Fibroblast of skin of right biceps (primary cell): ENCODE measurements around the gene TMEM39A.

Experiments used
- DNase-seq: peaks from one replicate; pipeline ENCODE4 v3.0.0-alpha.2; 2013

The TMEM39A gene

DNA sequence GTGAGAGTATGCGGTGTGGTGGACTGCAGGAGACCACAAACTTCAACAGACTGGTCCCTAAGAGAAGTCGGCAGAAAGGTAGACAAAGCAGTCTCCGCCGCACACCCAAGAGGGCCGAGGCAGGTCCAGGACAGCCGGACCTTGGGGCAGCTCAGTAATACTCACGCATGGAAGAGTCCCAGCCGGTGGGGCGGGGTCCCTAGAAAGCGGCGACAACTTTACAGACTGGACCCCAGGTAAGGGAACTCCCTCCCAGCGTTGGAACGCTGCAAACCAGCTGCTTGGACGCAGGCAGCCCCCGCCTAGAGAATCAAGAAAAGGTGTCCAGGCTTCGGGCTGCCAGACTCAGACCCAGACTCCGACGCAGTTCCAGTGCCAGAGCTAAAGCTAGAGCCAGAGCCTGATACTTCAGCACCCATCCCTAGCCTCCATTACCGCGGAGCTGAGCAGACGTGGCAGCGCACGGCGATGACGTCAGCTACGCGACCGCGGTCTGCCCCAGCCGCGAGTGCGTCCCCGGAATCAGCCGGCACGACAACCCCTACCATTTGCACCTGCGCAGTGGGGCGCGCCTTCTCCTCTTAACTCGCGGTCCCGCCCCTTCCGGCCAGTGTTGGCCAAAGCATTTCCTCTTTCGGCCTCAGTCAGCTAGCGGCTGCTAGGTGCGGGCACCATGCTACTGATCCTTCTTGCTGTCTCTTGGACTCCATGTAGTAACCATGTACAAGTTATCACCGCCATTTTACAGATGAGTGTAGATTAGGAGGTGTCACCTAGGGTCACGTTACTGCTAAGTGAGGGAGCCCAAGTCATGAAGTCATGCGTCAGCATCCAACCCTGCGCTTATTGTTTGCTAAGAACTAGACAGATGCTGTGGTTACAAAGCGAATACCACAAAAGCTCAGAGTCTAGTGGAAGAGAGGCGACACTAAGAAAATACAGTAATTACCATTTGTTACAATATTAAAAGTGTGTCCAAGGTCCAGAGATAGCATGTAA, at the start of gene TMEM39A:
TMEM39A (minus strand) TSS at position 445 of the 999 bp plus-strand sequence. CDS start 1,541 bp downstream, outside the sequence.
- DNase-seq, result peak; percentile 98

DNA sequence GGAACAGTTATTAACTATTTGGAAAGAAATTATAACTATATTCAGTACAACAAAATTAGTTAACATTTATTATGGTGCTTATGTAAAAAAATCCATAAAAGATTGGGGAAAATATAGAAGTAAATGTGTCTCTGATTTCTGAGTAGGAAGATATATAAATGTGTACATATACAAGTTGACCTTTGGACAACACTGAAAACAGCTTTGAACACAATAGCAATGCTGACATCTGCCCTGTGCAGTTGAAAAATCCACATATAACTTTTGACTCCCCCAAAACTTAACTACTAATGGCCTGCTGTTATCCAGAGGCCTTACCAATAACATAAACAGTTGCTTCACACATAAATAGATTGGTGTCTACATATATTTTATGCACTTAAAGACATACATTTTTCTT, 47.3 kb upstream of the TMEM39A start:
- DNase-seq, result no peak

DNA sequence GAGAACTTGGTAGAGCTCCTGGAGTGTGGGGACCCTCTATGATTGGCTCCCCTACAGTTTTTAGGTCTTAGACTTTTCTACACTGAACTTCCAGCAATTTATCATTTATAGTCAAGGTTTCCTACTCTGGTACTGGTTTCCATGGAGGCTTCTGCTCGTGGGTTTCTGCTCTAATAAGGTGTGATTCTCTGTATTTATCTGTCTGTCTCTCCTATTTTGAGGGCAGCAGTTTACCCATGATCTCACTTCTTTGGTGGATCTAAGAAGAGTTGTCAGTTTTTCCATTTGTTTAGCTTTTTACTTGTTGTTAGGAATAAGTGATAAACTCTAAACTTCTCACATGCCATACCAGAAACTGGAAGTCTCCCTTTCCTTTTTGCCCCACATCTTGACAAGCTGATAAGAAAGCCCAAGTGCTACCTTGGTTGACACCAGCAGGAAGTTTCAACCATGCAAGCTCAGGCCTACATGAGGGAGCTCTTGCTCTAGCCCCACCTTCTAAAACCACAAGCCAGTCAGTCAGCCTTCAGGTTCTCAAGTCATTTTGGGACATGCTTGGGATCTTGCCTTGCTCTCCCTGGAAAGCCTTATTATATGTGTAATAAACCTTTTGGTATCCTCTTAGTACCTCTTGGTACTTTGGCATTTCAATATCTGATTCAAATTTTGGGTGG, 44.9 kb upstream of the TMEM39A start:
- DNase-seq, result no peak

GRCh38 chr3:119507404-119507803, 44.0 kb upstream of the TMEM39A start:
- DNase-seq, result no peak

GRCh38 chr3:119506631-119507030, 43.2 kb upstream of the TMEM39A start:
- DNase-seq, result no peak

DNA sequence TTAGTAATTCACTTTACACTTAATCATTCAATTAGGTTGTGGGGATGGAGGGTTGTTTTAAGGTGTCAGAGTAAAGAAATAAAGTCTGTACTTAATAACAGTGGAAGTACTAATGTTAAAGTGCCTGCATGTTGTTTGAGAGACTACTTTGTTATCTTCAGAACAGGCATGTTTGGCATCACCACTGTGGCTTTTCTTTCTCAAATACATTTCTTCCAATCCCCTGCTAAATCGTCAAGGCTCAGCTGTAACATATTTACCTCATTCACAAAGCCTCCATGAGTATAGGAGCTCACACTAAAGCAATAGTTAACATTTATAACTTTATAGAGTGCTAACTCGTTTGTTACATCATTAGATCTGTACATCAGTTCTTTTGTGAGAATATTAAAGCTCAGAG, 37.5 kb upstream of the TMEM39A start:
- no peak for DNase-seq

DNA sequence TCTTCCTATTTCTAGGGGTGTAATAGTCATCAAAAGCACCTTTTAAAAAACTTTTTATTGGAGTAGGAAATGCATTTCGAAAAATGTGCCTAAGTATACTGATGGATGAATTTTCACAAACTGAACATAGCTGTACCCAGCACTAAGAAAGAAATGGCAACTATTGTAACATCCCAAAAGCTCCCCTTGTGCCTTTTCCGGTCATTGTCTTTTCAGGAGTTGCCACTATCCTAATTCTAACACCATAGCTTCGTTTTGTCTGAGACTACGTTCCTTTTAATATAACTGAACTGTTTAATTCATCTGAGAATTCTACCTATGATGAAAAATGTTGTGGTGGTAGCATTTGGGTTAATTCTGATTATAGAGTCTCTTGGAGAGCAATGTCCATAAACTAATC, 36.9 kb upstream of the TMEM39A start:
- DNase-seq, result no peak

- peak; percentile 97 for DNase-seq
Observed at GRCh38 chr3:119498186-119499011, 35.0 kb upstream of the TMEM39A start, which contains the start of gene TIMMDC1. TSS of gene TIMMDC1 (plus strand) at chr3:119498547. CDS start at chr3:119498734, 187 bp downstream.

DNA sequence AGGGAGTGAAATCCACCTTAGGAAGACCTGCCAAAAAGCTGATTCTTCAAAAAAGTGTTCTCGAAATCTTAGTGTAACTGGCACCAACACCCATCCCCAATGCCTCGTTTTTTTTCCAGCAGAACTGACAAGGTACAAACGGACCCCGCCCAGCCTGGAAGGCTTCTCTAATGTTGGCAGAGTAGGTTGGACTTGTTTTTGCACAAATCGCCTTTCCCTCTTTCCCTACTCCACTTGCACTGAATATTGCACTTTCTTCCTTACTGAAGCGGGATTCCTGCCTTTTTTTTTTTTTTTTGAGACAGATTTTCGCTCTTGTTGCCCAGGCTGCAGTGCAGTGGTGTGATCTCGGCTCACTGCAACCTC, 34.4 kb upstream of the TMEM39A start:
- DNase-seq, result peak; percentile 14

DNA sequence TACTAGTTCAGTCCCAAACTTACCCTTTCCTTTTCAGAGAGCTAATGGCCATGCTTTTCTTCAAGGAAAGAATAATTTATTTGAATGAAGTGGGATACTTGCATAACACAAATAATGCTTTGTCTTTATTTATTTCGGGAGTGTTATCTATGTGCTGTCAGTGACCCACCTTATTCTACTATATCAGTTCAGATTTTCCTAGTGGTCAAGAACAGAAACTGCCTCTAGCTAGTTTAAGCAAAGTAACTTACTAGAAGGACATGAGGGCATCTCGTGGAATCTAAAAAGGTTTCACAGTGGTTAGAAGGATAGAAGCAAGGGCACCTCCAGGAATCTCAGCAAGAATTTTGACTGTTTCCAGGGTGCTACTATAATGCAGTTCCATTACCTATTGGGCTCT, 31.2 kb upstream of the TMEM39A start:
- DNase-seq, result no peak

DNA sequence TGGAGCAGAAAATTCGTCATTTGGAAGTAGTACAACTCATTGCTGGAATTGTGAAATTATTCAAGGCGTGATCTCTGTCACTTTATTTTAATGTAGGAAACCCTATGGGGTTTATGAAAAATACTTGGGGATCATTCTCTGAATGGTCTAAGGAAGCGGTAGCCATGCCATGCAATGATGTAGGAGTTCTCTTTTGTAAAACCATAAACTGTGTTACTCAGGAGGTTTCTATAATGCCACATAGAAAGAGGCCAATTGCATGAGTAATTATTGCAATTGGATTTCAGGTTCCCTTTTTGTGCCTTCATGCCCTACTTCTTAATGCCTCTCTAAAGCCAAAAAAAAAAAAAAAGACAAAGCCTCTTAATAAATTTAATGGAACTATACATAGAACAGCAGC, 29.4 kb upstream of the TMEM39A start:
- DNase-seq, result no peak

DNA sequence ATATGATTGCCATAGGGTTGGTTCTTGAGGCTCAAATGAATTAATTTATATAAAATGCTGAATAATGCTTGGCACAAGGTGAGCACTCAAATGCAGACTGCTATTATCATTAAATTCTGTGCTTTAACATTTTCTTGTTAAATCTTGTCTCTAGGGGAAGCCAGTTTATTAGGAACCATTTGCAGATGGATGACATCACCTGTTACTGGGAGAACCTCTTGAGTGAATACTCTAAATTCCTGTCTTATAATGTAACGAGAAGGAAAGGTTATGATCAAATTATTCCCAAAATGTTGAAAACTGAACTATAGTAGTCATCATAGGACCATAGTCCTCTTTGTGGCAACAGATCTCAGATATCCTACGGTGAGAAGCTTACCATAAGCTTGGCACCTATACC, 28.7 kb upstream of the TMEM39A start:
- no peak for DNase-seq

GRCh38 chr3:119490153-119490552, 26.7 kb upstream of the TMEM39A start:
- DNase-seq, result no peak

DNA sequence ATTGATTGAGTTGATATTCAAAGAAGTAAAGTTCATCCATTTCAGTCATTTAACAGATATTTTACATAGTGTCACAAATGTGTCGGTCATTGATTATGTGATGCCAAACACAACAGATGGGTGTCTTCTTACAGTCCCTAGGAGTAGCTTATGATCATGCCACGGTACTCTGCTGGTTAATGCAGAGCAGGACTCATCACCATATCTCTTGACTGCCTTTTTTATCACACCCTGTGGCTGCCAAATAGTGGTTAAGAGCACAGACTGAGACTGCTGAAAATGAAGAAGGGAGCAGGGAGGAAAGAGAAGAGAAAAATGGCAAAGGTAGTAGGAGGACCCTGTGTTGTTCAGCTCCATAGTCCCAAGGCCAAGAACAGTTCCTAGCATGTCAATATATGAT, 22.1 kb upstream of the TMEM39A start:
- no peak for DNase-seq

GRCh38 chr3:119483101-119483500, 19.7 kb upstream of the TMEM39A start:
- DNase-seq, result no peak

DNA sequence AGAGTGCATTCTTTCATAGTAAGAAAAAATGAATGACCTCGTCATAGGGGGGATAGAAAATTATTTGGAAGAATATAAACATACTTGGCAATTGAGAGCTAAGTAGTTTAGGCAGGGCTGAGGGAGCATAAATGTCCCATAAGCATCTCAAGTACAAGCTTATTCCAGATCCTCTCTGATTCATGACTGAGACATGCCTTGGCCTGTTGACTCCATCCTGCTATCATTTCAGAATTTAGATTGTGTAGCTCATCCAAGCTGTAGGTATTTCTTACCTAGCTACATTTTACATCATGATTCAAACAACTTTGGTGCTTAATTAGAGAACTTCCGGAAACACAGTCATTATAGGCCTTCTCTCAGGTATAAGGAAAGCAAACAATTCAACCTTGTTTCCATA, 17.7 kb upstream of the TMEM39A start:
- DNase-seq, result no peak

GRCh38 chr3:119470866-119471265, 7.5 kb upstream of the TMEM39A start:
- no peak for DNase-seq

DNA sequence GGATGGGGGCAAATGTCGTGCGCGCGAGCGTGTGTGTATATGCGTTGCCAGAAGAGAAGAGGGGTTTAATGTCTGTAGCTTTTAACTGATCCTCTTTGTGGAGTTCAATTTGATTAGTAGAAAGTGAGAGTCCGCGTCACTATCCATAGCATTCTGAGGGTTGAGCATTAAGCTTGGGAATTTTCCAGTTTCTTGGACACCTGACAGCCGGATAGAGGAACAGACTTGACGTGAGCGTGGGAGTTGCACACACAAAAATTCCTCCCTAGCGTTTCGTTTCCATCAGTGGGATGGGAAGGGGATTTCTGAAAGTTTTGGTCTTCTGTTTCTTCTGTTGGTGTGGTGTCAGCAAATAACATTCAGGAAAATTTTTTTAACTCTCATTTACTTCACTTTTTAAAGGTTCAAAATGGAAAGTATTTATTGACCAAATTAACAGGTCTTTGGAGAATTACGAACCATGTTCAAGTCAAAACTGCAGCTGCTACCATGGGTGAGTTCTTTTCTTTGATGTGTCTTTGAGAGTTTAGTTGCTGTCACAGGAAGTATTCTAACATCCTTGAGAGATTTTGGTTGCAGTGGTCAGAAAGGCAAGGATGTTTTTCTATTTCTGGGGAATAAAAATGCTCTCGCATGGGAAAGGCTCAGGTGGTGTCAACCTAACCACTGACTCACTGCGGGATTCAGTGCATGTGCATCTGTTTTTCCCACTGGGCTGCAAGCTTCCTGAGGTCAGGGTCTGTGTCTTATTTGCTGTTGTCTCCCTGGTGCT, 6.2 kb upstream of the TMEM39A start:
- DNase-seq, result peak; percentile 17

DNA sequence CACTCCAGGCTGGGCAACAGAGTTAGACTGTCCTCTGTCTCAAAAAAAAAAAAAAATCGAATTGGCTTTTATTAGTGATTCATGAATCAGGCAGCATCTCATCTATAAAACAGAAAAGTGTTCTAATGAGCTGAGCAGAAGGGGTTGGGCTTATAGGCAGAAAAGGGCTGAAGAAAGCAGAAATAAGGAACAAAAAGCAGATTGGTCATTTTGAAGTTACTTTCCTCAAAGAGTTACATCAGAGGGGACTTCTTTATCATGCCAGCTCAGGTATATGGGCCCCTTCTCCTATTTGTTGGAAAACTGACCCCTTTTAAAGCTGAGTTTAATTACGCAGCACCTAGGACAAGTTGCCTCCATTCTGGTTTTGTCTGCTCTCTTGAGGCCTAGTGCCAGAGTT, 4.6 kb upstream of the TMEM39A start:
- no peak for DNase-seq

GRCh38 chr3:119457246-119457645, 6.2 kb downstream of the TMEM39A start:
- no peak for DNase-seq

DNA sequence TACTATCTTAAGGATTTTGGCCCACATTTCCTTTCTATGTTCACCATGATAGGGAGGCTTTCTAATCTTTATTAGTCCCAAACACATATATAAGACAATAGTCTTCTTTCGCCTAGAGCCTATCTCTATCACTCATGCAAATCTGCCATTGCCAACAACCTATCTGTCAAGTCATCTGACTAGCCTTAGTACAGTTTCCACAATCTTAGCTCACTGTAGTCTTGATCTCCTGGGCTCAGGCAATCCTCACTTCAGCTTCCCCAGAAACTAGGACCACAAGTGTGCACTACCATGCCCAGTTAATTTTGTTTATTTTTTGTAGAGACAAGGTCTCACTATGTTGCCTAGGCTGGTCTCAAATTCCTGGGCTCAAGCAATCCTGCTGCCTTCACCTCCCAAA, 6.9 kb downstream of the TMEM39A start:
- DNase-seq, result no peak

- DNase-seq, result no peak
Observed at GRCh38 chr3:119453822-119454221, 9.6 kb downstream of the TMEM39A start.
